IPS DF 6.9 (cell line): ENCODE data around the gene SCYGR5.

Source experiments
- DNase-seq: peaks from one replicate; pipeline ENCODE4 v3.0.0-alpha.2; 2013; ENCODE audit warnings: low read depth, low spot score
- H3K27ac ChIP-seq: one replicate; pipeline ENCODE4 v1.5.1; 2013; ENCODE audit warnings: low read length, control low read depth
- H3K27me3 ChIP-seq: 2 replicates; pipeline ENCODE4 v1.6.1; 2013; ENCODE audit warnings: mild to moderate bottlenecking, low read length; ENCODE audit not compliant: control insufficient read depth, insufficient read depth
- H3K36me3 ChIP-seq: 2 replicates; pipeline ENCODE4 v1.6.1; 2013; ENCODE audit warnings: low read length; ENCODE audit not compliant: control insufficient read depth, insufficient read depth
- H3K4me1 ChIP-seq: 2 replicates; pipeline ENCODE4 v1.6.1; 2013; ENCODE audit warnings: low read length; ENCODE audit not compliant: control insufficient read depth, insufficient read depth
- H3K4me3 ChIP-seq: 2 replicates; pipeline ENCODE4 v1.5.1; 2013; ENCODE audit warnings: mild to moderate bottlenecking, low read length
- H3K9me3 ChIP-seq: 2 replicates; pipeline ENCODE4 v1.6.1; 2013; ENCODE audit warnings: low read length, inconsistent platforms; ENCODE audit not compliant: control insufficient read depth, insufficient read depth
- WGBS: extraction: QIAGEN DNeasy Blood & Tissue Kit; methylation state at CpG from one replicate; pipeline ENCODE4 v1.1.7; 2013; ENCODE audit warnings: mixed read lengths, missing lambda C conversion rate; ENCODE audit not compliant: insufficient read length, insufficient coverage; 5-methylcytosine and 5-hydroxymethylcytosine counted together

The SCYGR5 gene

DNA sequence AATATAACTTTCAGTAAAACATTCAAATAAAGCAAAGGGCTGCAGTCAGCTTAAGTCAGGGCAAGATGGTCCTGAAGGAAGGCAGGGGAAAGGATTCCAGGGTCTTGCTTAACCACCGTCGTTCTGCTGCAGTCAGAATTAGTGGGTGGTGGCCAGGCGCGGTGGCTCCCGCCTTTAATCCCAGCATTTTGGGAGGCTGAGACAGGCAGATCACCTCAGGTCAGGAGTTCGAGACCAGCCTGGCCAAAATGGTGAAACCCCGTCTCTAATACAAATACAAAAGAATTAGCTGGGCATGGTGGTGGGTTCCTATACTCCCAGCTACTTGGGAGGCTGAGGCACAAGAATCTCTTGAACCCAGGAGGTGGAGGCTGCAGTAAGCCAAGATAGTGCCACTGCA lies 44.4 kb downstream of the SCYGR5 start:
- Histone ChIP-seq H3K27ac (no peak overlapping the region), H3K9me3 (no peaks in the 10 kb centered on the region), H3K36me3 (no peaks in the 10 kb centered on the region), H3K4me3 (no peak overlapping the region), H3K4me1 (no peaks in the 10 kb centered on the region), H3K27me3 (no peaks in the 10 kb centered on the region)
- DNase-seq = no peak
- no CpG with 5 or more reads among the region's 7 CpGs for whole genome bisulfite sequencing

DNA sequence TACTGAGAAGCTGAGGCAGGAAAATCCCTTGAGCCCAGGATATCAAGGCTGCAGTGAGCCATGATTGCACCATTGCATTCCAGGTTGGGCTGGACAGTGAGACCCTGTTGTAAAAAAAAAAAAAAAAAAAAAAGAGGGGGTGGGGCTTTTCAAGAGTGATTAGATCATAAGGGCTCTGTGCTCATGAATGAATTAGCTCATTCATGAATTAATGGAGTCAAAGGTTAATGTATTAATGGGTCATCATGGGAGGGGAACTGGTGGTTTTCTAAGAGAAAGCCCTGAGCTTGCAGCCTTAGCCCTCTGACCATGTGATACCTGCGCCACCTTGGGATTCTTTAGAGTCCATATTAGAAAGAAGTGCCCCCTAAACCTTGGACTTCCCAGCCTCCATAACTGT lies 46.7 kb downstream of the SCYGR5 start:
- no CpG with 5 or more reads among the region's 1 CpG for WGBS
- no peak overlapping the region for H3K4me3 ChIP-seq
- no peaks in the 10 kb centered on the region for H3K27me3 ChIP-seq

DNA sequence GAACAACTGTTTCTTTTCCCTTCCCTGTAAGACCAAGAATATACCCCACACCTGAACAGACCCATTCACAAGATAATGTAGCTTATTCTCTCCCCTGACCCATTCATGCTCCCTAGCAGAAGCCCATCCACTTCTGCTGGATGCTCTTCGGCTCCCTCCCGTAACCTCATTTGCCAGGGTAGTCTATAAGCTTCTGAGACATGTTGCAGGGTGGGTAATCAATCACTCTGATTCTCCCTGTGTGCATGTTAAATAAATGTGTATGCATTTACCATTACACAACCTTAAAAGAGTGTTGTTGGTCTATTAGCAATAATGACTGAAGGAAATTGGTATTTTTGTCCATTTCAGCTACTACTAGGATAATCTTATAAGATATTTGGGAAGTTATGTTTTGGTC lies 49.9 kb downstream of the SCYGR5 start:
- no peaks in the 10 kb centered on the region for H3K27me3 ChIP-seq
- H3K36me3 ChIP-seq = no peaks in the 10 kb centered on the region
- no peak overlapping the region for H3K4me3 ChIP-seq
- WGBS = no CpG with 5 or more reads among the region's 2 CpGs
- no peak for DNase-seq
- H3K27ac ChIP-seq = no peak overlapping the region
- no peaks in the 10 kb centered on the region for H3K9me3 ChIP-seq
- 0 out of 2 replicates have a peak, but pooled peaks cover 2% of the 10 kb centered on the region for H3K4me1 ChIP-seq

More for the DNA sequence above, 46.7 kb downstream of the SCYGR5 start:
- Histone ChIP-seq H3K9me3 (no peaks in the 10 kb centered on the region), H3K36me3 (no peaks in the 10 kb centered on the region), H3K4me1 (0 out of 2 replicates have a peak, but pooled peaks cover 2% of the 10 kb centered on the region), H3K27ac (no peak overlapping the region)
- no peak for DNase-seq
